H54 (cell line): ENCODE results near the gene FHIT.

Experiments used
- DNase-seq: peaks from one replicate; pipeline ENCODE4 v3.0.0; 2011; ENCODE audit warnings: low spot score, mixed read lengths; ENCODE audit not compliant: insufficient read length
- FAIRE-seq: peaks from 3 replicates; lab custom pipeline; 2011; peaks lifted over from hg19 to GRCh38; lab: Jason Lieb, UNC
- POLR2A ChIP-seq: IDR thresholded peaks from 2 replicates; pipeline ENCODE4 v1.6.1; 2011; ENCODE audit warnings: low read depth, mild to moderate bottlenecking, low read length

FHIT gene

DNA sequence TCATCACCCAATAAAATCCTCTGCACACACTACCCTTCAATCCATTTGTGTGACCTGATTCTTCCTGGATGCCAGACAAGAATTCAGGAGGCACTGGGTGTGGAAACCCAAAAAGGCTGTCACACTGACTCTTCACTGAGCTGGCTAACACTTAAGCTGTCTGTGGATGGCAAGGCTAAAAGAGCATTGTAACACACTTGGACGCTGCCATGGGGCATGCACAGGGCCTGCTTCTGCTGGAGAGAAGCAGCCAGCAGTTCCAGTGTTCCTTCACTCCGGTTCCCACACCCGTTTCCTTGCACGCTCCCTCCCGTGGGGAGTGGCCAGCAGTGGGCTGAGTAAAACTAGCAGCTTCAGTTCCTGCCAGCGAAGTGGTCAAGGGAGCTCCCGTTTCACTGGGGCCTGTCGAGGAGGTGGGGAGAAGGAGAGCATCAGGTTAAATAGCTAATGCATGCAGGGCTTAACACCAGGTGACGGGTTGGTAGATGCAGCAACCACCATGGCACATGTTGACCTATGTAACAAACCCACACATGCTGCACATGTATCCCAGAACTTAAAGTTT is 737.1 kb downstream of the FHIT start:
- TF ChIP-seq POLR2A, result no peak
- no peak for FAIRE-seq

GRCh38 chr3:60513241-60513640 is 738.0 kb downstream of the FHIT start:
- no peak for FAIRE-seq
- no peak for TF ChIP-seq POLR2A
- no peak for DNase-seq

More for the DNA sequence above, 737.1 kb downstream of the FHIT start:
- no peak for DNase-seq

DNA sequence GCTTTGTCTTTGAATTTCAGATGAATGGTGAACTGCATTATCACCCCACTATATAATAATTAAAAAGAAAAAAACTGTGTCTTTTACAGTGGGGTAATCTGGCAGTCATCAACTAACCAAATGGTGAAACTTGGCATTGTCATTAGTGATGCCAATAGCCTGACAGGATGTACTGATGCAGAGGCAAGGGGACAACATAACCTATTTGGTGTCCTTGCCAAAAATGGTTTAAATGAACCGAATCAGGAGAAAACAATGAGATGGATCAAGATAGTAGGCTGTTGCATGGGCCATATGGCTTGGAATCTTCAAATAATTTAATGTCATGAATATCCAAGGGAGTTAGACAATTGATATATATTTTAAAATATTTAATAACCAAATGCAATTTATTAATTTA is 738.7 kb downstream of the FHIT start:
- DNase-seq (no peak), FAIRE-seq (no peak)
- TF ChIP-seq POLR2A, result no peak

DNA sequence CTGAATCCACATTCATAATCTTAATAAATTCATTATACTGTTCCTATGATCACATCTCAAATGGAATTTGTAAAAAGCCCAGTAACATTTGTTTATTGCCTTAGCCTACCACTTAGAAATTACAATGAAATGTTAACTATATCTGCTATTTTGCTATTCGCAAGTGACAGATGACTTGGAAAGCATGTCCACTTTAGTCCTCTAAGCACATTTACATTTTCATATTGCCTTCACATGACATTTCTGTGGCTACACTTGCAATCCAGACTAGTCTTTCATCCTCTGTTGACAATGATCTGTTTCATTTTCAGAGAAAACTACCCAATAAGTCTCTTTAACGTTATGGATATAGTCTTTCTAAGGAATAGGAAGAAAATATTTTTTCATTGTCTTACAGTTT is 741.8 kb downstream of the FHIT start:
- TF ChIP-seq POLR2A, result no peak
- FAIRE-seq (no peak), DNase-seq (no peak)

GRCh38 chr3:60504827-60505457 is 746.3 kb downstream of the FHIT start:
- no peak for FAIRE-seq
- TF ChIP-seq POLR2A, result no peak
- DNase-seq, result no peak

DNA sequence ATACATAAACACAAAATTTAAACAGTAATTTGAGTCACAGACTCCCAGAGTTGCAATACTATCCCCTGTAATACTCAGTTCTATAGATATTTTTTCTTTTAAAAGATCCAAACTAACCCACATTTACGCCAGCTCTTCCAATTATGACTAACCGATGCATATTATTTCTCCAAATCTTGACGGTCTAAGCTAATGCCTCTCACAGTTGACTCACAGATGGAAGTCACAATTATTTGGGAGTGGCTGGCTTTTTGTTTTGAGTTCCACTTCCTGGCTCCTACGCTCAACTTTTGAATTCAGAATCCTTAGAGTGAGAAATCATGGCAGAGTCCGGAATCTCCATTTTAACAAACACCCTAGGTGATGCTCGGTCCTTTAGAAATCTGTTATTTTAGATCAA is 749.9 kb downstream of the FHIT start:
- no peak for DNase-seq
- no peak for FAIRE-seq
- no peak for TF ChIP-seq POLR2A

DNA sequence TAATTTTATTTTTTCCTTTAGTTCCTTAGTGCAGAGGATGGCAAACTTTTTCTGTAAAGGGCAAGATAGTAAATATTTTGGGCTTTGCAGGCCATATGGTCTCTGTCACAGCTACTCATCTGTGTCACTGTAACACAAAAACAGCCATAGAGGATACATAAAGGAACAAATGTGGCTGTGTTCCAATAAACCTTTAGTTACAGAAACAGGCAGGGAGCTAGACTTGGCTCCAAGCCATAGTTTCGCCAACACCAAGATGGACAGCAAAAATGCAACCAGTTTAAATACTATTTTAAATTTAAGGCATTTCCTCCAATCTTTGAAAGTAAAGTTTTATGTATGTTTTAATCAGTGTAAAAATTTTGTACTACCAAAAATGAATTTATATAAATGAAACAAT is 753.4 kb downstream of the FHIT start:
- FAIRE-seq (no peak), DNase-seq (no peak)
- TF ChIP-seq POLR2A, result no peak

DNA sequence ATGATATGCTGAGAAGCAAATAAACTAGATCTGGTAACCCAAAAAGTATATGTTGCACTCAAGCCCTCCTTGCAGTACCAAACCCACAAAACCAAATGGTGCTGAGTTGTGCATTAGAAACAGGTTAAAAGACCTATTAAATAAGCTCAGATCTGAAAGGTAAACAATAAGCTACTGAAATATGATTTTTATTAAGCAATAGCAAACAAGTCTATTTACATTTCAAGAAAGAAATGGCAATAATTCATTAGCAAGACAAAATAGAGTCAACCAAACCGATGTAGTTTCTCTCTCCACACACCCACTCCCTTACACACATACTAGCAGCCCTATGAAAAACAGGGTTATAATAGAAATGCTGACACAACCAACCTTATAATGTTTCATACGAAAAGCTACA is 760.3 kb downstream of the FHIT start:
- no peak for TF ChIP-seq POLR2A
- FAIRE-seq (no peak), DNase-seq (no peak)

DNA sequence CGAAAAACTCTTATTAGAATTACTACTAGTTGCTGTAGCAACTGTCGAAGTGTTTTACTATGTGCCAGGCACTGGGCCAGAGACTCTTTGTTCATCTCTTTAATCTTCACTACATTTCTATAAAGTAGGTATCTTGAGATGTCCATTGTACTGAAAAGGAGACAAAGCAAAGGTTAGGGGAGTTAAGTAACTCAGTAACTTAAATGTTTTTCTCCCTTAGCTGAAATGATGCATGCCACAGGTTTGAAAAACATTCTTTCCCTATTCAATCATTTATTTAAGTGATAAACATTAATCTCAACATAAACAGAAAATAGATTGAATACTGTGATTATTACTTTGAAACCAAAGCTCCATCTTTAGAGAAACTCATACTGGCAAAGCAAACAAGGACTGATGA is 776.2 kb downstream of the FHIT start:
- no peak for TF ChIP-seq POLR2A
- FAIRE-seq (no peak), DNase-seq (no peak)

DNA sequence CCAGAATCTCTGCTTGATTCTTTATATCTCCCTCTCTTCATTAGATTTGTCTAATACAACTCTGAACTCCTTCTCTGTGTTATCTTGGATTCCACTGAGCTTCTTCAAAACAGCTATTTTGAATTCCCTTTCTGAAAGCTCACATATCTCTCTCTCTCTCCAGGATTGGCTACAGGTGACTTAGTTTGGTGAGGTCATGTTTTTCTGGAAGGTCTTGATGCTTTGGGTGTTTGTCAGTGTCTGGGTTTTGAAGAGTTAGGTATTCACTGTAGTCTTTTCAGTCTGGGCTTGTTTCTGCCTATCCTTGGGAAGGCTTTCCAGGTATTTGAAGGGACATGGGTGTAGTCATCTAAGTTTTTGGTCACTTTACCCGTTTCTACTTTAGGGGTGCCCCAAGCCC is 781.8 kb downstream of the FHIT start:
- FAIRE-seq (no peak), DNase-seq (no peak)
- no peak for TF ChIP-seq POLR2A

GRCh38 chr3:60463685-60464084 is 787.6 kb downstream of the FHIT start:
- no peak for FAIRE-seq

DNA sequence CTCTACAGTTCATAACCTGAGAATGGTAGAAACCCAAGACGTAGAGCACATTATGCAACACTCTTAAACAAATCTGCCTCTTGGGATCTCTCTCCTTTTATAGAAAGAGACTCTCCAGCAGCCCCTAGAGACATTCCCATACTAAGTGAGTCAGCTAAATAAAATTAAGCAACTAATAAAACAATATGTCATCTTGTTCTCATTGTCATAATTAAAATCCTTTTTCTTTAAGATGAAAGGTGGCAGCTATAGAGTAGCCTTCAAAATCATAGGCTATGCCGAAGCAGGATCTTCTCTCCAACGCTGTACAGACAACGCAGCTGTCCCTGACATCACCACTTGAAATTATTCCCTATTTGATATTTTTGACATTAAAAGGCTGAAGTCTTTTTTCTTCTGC is 790.0 kb downstream of the FHIT start:
- TF ChIP-seq POLR2A, result no peak
- no peak for FAIRE-seq

More at GRCh38 chr3:60463685-60464084, 787.6 kb downstream of the FHIT start:
- no peak for TF ChIP-seq POLR2A
- no peak for DNase-seq

GRCh38 chr3:60456180-60456579 is 795.1 kb downstream of the FHIT start:
- FAIRE-seq (no peak), DNase-seq (no peak)
- TF ChIP-seq POLR2A, result no peak

More for the DNA sequence above, 790.0 kb downstream of the FHIT start:
- DNase-seq, result no peak

DNA sequence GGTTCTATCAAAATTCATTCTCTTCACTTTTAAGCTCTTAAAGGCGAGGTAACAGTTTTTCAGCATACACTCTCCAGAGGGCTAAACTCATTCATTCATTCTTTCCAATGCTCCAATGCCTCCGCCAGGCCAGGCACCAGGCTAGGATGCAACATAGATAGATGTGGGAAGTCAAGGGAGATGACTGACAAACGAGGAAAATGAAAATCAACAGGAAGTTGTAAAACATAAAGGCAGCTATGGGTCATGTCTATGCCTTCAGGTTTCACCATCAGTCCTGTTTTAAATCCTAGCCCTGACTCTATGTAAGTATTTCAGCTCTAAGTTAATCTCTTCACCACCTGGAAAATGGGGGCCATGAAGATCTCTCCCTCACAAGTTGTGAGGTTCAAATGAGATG is 797.9 kb downstream of the FHIT start:
- FAIRE-seq, result no peak
- no peak for DNase-seq
- TF ChIP-seq POLR2A, result no peak

- FAIRE-seq (no peak), DNase-seq (no peak)
- no peak for TF ChIP-seq POLR2A
Measured at GRCh38 chr3:60448696-60449095, 802.6 kb downstream of the FHIT start.
